Neural cell (in vitro differentiated cells): Measurements from ENCODE around the gene TOR1A. TPM values are rescaled to one million over a fixed set of nuclear protein-coding genes. Genes with fewer than 3 reads are reported as not detected.

Experiments used
- H2AFZ ChIP-seq: fragments of 200-600, 300-800 bp; sonication (generic), shearing (Covaris generic); 2 replicates; pipeline ENCODE4 v1.6.0; 2014; ENCODE audit warnings: low read depth, mild to moderate bottlenecking, antibody characterized with exemption, low read length, moderate library complexity
- H3F3A ChIP-seq: fragments of 200-600 bp; shearing (Covaris generic); 2 replicates; pipeline ENCODE4 v1.6.1; 2016; ENCODE audit warnings: mild to moderate bottlenecking, moderate library complexity, mixed read lengths, antibody characterized with exemption, low read length; ENCODE audit not compliant: insufficient read depth, poor library complexity, severe bottlenecking
- H3K27ac ChIP-seq: fragments of 200-600, 300-800 bp; sonication (generic), shearing (Covaris generic); 2 replicates; pipeline ENCODE4 v1.5.1; 2014; ENCODE audit warnings: mild to moderate bottlenecking, low read length, moderate library complexity
- H3K27me3 ChIP-seq: fragments of 300-800, 200-600 bp; sonication (generic), shearing (Covaris generic); 2 replicates; pipeline ENCODE4 v1.6.0; 2014; ENCODE audit warnings: mild to moderate bottlenecking, low read depth, low read length, moderate library complexity; ENCODE audit not compliant: insufficient read depth
- H3K36me3 ChIP-seq: fragments of 300-800, 200-600 bp; sonication (generic), shearing (Covaris generic); 2 replicates; pipeline ENCODE4 v1.5.1; 2014; ENCODE audit warnings: mild to moderate bottlenecking, antibody characterized with exemption, low read length, moderate library complexity; ENCODE audit not compliant: insufficient read depth
- H3K4me2 ChIP-seq: fragments of 300-800, 200-600 bp; sonication (generic), shearing (Covaris generic); 2 replicates; pipeline ENCODE4 v1.6.0; 2014; ENCODE audit warnings: mild to moderate bottlenecking, low read length
- H3K4me3 ChIP-seq: fragments of 300-800, 200-600 bp; sonication (generic), shearing (Covaris generic); 2 replicates; pipeline ENCODE4 v1.5.1; 2014; ENCODE audit warnings: mild to moderate bottlenecking, low read length, moderate library complexity
- H3K79me2 ChIP-seq: fragments of 200-600 bp; shearing (Covaris generic); replicated peaks from 2 replicates; pipeline ENCODE4 v1.6.0; 2014; ENCODE audit warnings: mild to moderate bottlenecking, low read length, moderate library complexity; ENCODE audit not compliant: insufficient read depth
- H3K9ac ChIP-seq: fragments of 300-800, 200-600 bp; sonication (generic), shearing (Covaris generic); 2 replicates; pipeline ENCODE4 v1.6.1; 2016; ENCODE audit warnings: mild to moderate bottlenecking, low read length, mixed read lengths
- H3K9me2 ChIP-seq: fragments of 200-600 bp; shearing (Covaris generic); 2 replicates; pipeline ENCODE4 v1.6.1; 2016; ENCODE audit warnings: mild to moderate bottlenecking, low read length, mixed read lengths; ENCODE audit not compliant: insufficient read depth
- H3K9me3 ChIP-seq: fragments of 200-600, 300-800 bp; sonication (generic), shearing (Covaris generic); 2 replicates; pipeline ENCODE4 v1.6.1; 2016; ENCODE audit warnings: mild to moderate bottlenecking, mixed run types, low read length, moderate library complexity, mixed read lengths
- H4K20me1 ChIP-seq: fragments of 200-600 bp; shearing (Covaris generic); 2 replicates; pipeline ENCODE4 v1.6.1; 2016; ENCODE audit warnings: mild to moderate bottlenecking, mixed run types; ENCODE audit not compliant: insufficient read depth
- CTCF ChIP-seq: fragments of 450-650 bp; IDR thresholded peaks from 2 replicates; pipeline ENCODE4 v1.5.1; 2014; ENCODE audit warnings: antibody characterized with exemption, mild to moderate bottlenecking, moderate library complexity; ENCODE audit not compliant: poor library complexity, severe bottlenecking
- EP300 ChIP-seq: fragments of 450-650 bp; conservative IDR thresholded peaks from 2 replicates; pipeline ENCODE4 v1.6.1; 2014; ENCODE audit warnings: antibody characterized with exemption, mild to moderate bottlenecking, moderate library complexity; ENCODE audit not compliant: poor library complexity, severe bottlenecking
- EZH2 ChIP-seq: fragments of 200-600, 300-800 bp; shearing (Covaris generic), sonication (generic); IDR thresholded peaks from 2 replicates; pipeline ENCODE4 v1.6.1; 2014; ENCODE audit warnings: antibody characterized with exemption, low read length, borderline replicate concordance, mild to moderate bottlenecking; ENCODE audit not compliant: insufficient read depth, poor library complexity, severe bottlenecking
- MXI1 ChIP-seq: fragments of 450-650 bp; conservative IDR thresholded peaks from 2 replicates; pipeline ENCODE4 v1.6.1; 2014; ENCODE audit warnings: antibody characterized with exemption, mild to moderate bottlenecking; ENCODE audit not compliant: poor library complexity, severe bottlenecking
- POLR2AphosphoS5 ChIP-seq: IDR thresholded peaks from 2 replicates; pipeline ENCODE4 v1.6.1; 2012
- RAD21 ChIP-seq: fragments of 450-650 bp; conservative IDR thresholded peaks from 2 replicates; pipeline ENCODE4 v1.6.1; 2014; ENCODE audit warnings: antibody characterized with exemption, mild to moderate bottlenecking, moderate library complexity
- REST ChIP-seq: IDR thresholded peaks from 2 replicates; pipeline ENCODE4 v1.6.1; 2012; ENCODE audit warnings: borderline replicate concordance
- SMC3 ChIP-seq: fragments of 450-650 bp; conservative IDR thresholded peaks from 2 replicates; pipeline ENCODE4 v1.6.1; 2014; ENCODE audit warnings: antibody characterized with exemption, mild to moderate bottlenecking, moderate library complexity; ENCODE audit not compliant: poor library complexity
- TAF1 ChIP-seq: IDR thresholded peaks from 2 replicates; pipeline ENCODE4 v1.6.1; 2012; ENCODE audit warnings: low read depth
- polyA plus RNA-seq: library from polyadenylated mRNA; depleted of rRNA; stranded (reverse); fragments of >200 nt; gene quantifications from 2 replicates; pipeline ENCODE4 v1.2.3, GENCODE V29; 2014

Gene TOR1A
- polyA plus RNA-seq, 1 donor from 2014 or later = 56.3 TPM

- Histone ChIP-seq H3K4me3 (no peak overlapping the region), H3K4me2 (no peak overlapping the region), H3K27ac (no peak overlapping the region), H3K36me3 (no peaks in the 10 kb centered on the region), H4K20me1 (no peaks in the 10 kb centered on the region), H2AFZ (no peak overlapping the region), H3F3A (no peaks in the 10 kb centered on the region), H3K27me3 (no peaks in the 10 kb centered on the region), H3K9me2 (no peaks in the 10 kb centered on the region), H3K9ac (no peak overlapping the region), H3K79me2 (no peaks in the 10 kb centered on the region), H3K9me3 (no peaks in the 10 kb centered on the region)
- TF ChIP-seq REST (no peak), RAD21 (no peak), POLR2AphosphoS5 (no peak), TAF1 (no peak), SMC3 (no peak), MXI1 (no peak), EP300 (no peak), EZH2 (no peak), CTCF (no peak)
These were observed 37.5 kb upstream of the TOR1A start for GRCh38 chr9:129861447-129861827.

GRCh38 chr9:129860653-129861446 lies 36.9 kb upstream of the TOR1A start:
- Histone ChIP-seq H2AFZ (no peak overlapping the region), H3K27me3 (no peaks in the 10 kb centered on the region), H3K79me2 (no peaks in the 10 kb centered on the region), H3K9me2 (no peaks in the 10 kb centered on the region), H3K36me3 (no peaks in the 10 kb centered on the region), H3K27ac (no peak overlapping the region), H3K4me2 (no peak overlapping the region), H3F3A (no peaks in the 10 kb centered on the region), H3K9ac (no peak overlapping the region), H4K20me1 (no peaks in the 10 kb centered on the region), H3K9me3 (no peaks in the 10 kb centered on the region), H3K4me3 (no peak overlapping the region)
- TF ChIP-seq EP300 (no peak), EZH2 (no peak), REST (no peak), CTCF (no peak), SMC3 (no peak), MXI1 (no peak), POLR2AphosphoS5 (no peak), RAD21 (no peak), TAF1 (no peak)
